ENCODE data around the gene TRIM8. TPM values are rescaled to one million over a fixed set of nuclear protein-coding genes. Genes with fewer than 3 reads are reported as not detected.

The TRIM8 gene
- total and polyA plus RNA-seq, 2 of the 8 experiments (the other 6 are each of a cell fraction or from before 2014, with no cell fraction given), result 24.9 to 38.8 TPM

DNA sequence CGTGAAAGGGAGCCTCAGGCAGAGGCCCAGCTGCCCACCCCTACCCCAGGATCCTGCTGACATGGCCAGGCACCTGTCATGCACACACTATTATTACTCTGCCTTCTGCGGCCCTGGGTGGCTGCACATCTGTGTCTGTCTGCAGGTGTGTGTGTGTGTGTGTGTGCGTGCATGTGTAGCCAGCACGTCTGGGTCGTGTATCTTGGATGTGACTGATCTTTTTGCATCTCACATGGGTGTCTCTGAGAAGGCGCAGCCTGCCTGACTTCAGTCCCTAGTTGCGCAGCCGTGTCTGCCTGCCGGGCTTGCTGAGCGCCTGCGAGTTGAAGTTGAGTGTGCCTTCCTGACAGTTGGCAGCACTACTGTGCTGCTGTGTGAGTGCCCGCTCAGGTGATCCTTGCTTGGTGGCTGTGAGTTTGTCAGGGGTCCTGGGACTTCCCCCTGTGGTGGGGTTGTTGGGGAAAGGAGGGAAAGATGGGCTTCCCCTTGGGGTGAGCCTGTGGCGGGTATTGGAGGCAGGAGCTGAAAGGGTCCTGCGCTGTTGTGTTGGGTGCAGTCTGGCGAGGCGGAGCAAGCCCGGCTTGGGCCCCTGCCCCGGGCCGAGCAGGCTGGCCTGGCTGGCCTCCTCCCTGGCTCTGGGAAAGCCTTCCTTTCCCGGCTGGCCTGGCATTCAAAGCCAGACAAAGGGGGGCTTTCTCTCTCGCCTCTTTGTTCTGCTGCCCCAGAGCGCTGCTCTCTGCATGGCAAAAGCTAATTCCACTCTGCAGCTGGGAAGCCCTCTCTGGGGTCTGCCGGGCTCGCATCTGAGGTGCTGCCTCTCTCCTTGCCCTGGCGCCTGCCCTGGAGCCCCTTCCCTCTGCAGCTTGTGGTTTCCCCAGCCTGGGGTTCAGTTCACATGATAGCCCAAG is 4.9 kb downstream of the TRIM8 start:
- ChIA-PET POLR2A (ENCODE audit: partially characterized antibody) (interaction anchor here (0.7 to 5.1 kb wide), 10 partner anchors 12 to 66 kb away, joined by 3 to 39 read pairs (median 4); partner anchors contain the start of genes ARL3 and SFXN2), CTCF (ENCODE audit: partially characterized antibody) (interaction anchor here (0.6 to 13.0 kb wide), 10 partner anchors 10 to 83 kb away, joined by 3 to 145 read pairs (median 5); no protein-coding TSS in a partner anchor)
- H2BK20ac ChIP-seq (ENCODE audit: low read length), result peak overlapping the region; percentile 67; the same call in 1 of the 2 replicates
- peak overlapping the region in 2 of 4 experiments; percentile 14 to 38; a peak in 3 of 8 replicates for H3K4me3 ChIP-seq (ENCODE audit: extremely low read depth in 1 of 4, insufficient read depth in 2 of 4, low read depth in 3 of 4, low read length in 4 of 4)
- peak overlapping the region; percentile 60 for H3K27ac ChIP-seq (ENCODE audit: low read depth, low read length)
- peak in 1 of 2 experiments; percentile 62 for DNase-seq (ENCODE audit: low read depth in 1 of 2, low spot score in 2 of 2)
- H3K14ac ChIP-seq (ENCODE audit: insufficient read length), result no peak overlapping the region
- H2BK120ac ChIP-seq (replicated peaks; ENCODE audit: low read depth, low read length), result no peak overlapping the region
- no peaks in the 10 kb centered on the region for H3K9me3 ChIP-seq (ENCODE audit: insufficient read depth in 2 of 2, low read depth in 1 of 2, low read length in 1 of 2)
- H3K79me1 ChIP-seq (ENCODE audit: low read depth, low read length), result peaks cover 35% of the 10 kb centered on the region
- peak overlapping the region; percentile 90; the same call in 1 of the 2 replicates for H2BK12ac ChIP-seq (ENCODE audit: low read depth, low read length)
- peak overlapping the region; percentile 79 for H3K4ac ChIP-seq (replicated peaks; ENCODE audit: insufficient read length, low read depth, low read length)
- H3K56ac ChIP-seq (replicated peaks; ENCODE audit: insufficient read length, low read depth, low read length), result peak overlapping the region; percentile 54
- WGBS, 2 experiments (ENCODE audit: extremely low coverage in 1 of 2, insufficient coverage in 1 of 2, insufficient read length in 1 of 2, insufficient replicate concordance in 2 of 2, low coverage in 1 of 2, low lambda C conversion rate in 2 of 2, missing lambda C conversion rate in 1 of 2), result 65% methylated on average over 25 of the region's 25 CpGs; no CpG with 5 or more reads in 1 of the 2 experiments
- peaks cover 22% of the 10 kb centered on the region; the same call in 1 of the 2 replicates for H3K23me2 ChIP-seq (ENCODE audit: low read depth, low read length)
- no peaks in the 10 kb centered on the region; a peak in 2 of 8 replicates for H3K36me3 ChIP-seq (ENCODE audit: control insufficient read depth in 2 of 4, insufficient read depth in 4 of 4, low read length in 3 of 4)
- FAIRE-seq, result no peak
- no peak for TF ChIP-seq CTBP2 (IDR thresholded peaks at IDR 0.05; ENCODE audit: borderline replicate concordance, insufficient read depth, insufficient read length, low read length)
- TF ChIP-seq TBP (IDR thresholded peaks at IDR 0.05; ENCODE audit: low read depth, low read length), result 0 out of 2 replicates have a peak, but pooled peaks have one; percentile 24
- peak overlapping the region; percentile 73 for H2BK5ac ChIP-seq (ENCODE audit: low read depth, low read length)
- H4K91ac ChIP-seq (replicated peaks; ENCODE audit: insufficient read length, low read length), result peak overlapping the region; percentile 48
- 0 out of 2 replicates have a peak overlapping the region, but pooled peaks have one; percentile 25 for H2AK5ac ChIP-seq (ENCODE audit: low read depth, low read length)
- H3K4me2 ChIP-seq (ENCODE audit: insufficient read depth in 1 of 2, low read depth in 2 of 2, low read length in 2 of 2), result peak overlapping the region; percentile 51 to 60
- H2BK15ac ChIP-seq (ENCODE audit: low read length), result peak overlapping the region; percentile 98
- H3K9ac ChIP-seq (replicated peaks in 1 of 4; ENCODE audit: extremely low read depth in 1 of 4, low read depth in 3 of 4, low read length in 3 of 4), result peak overlapping the region in 3 of 4 experiments; percentile 22 to 56 (median 43); a peak in 5 of 7 replicates
- H3K79me2 ChIP-seq (ENCODE audit: control insufficient read depth in 1 of 2, insufficient read depth in 2 of 2, low read length in 2 of 2), result peaks cover 0 to 87% of the 10 kb centered on the region in 2 experiments; a peak in 2 of 4 replicates
- H3K23ac ChIP-seq (ENCODE audit: insufficient read length), result no peak overlapping the region
- H2AFZ ChIP-seq (ENCODE audit: low read length), result no peak overlapping the region
- H4K8ac ChIP-seq (ENCODE audit: extremely low read depth, insufficient read depth, low read length), result peak overlapping the region; percentile 60; the same call in 1 of the 2 replicates
- H3K27me3 ChIP-seq (replicated peaks in 1 of 4; ENCODE audit: control insufficient read depth in 3 of 4, extremely low read depth in 1 of 4, insufficient read depth in 3 of 4, low read length in 3 of 4), result no peaks in the 10 kb centered on the region
- H4K20me1 ChIP-seq (replicated peaks in 1 of 2; ENCODE audit: control insufficient read depth in 1 of 2, insufficient read depth in 2 of 2, low read length in 2 of 2), result peaks cover 20 to 30% of the 10 kb centered on the region in 2 experiments
- H3K18ac ChIP-seq (ENCODE audit: extremely low read depth, low read length), result peak overlapping the region; percentile 48
- peaks cover 6 to 57% (median 46%) of the 10 kb centered on the region in 4 experiments for H3K4me1 ChIP-seq (replicated peaks in 1 of 4; ENCODE audit: control insufficient read depth in 3 of 4, insufficient read depth in 4 of 4, low read length in 3 of 4)
- peak overlapping the region; percentile 82 for H4K5ac ChIP-seq (ENCODE audit: insufficient read length, low read depth, low read length)
